SU-DHL-6 (cell line): ENCODE data around the gene DNAJC13.

ENCODE experiments used
- CTCF ChIP-seq: fragments of 200-600 bp; sonication (generic); IDR thresholded peaks from one replicate; pipeline ENCODE4 v1.5.1; 2017; ENCODE audit warnings: antibody characterized with exemption, mild to moderate bottlenecking, low read length, moderate library complexity; ENCODE audit not compliant: insufficient read depth, poor library complexity, severe bottlenecking
- EZH2phosphoT487 ChIP-seq: fragments of 200-600 bp; sonication (generic), shearing (Covaris generic); conservative IDR thresholded peaks from 2 replicates; pipeline ENCODE4 v1.6.1; 2018; ENCODE audit warnings: mild to moderate bottlenecking, antibody characterized with exemption, low read length, moderate library complexity, mixed read lengths

- TF ChIP-seq CTCF: no peak
- TF ChIP-seq EZH2phosphoT487: no peak
Measured at GRCh38 chr3:132368515-132368914, 48.8 kb upstream of the DNAJC13 start.
